Stimulated activated CD4-positive, alpha-beta T cell treated with anti-CD3 and anti-CD28 coated beads, Interleukin-4, amount 100 ng/mL, for 48 hours (primary cell): Measurements from ENCODE around the gene GRK7.
"Not testable (repeated sequence)": the region's sequence is repeated elsewhere in the genome, so short reads cannot be mapped to it uniquely, and the experiment has no call there.

ENCODE experiments used
- DNase-seq, 2 donors: peaks; one replicate each; pipeline ENCODE4 v3.0.0-alpha.2; 2020; ENCODE audit warnings: low read depth in 2 of 2

GRK7 gene

DNA sequence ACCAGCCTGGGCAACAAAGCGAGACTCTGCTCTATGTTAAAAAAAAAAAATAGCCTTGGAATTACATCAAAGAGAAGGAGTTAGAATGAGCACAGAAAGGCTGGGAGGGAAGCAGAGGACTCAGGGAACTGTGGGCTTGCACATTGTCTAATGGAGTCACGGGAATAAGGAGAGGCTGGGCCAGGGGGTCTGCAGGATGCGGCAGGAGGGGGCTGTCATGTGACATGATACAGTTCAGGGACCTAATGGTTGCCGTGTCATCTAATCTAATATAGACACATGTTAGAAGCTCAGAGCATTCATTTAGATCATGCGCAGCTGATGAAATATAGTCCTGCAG lies 32.5 kb downstream of the GRK7 start:
- DNase-seq = no peak

DNA sequence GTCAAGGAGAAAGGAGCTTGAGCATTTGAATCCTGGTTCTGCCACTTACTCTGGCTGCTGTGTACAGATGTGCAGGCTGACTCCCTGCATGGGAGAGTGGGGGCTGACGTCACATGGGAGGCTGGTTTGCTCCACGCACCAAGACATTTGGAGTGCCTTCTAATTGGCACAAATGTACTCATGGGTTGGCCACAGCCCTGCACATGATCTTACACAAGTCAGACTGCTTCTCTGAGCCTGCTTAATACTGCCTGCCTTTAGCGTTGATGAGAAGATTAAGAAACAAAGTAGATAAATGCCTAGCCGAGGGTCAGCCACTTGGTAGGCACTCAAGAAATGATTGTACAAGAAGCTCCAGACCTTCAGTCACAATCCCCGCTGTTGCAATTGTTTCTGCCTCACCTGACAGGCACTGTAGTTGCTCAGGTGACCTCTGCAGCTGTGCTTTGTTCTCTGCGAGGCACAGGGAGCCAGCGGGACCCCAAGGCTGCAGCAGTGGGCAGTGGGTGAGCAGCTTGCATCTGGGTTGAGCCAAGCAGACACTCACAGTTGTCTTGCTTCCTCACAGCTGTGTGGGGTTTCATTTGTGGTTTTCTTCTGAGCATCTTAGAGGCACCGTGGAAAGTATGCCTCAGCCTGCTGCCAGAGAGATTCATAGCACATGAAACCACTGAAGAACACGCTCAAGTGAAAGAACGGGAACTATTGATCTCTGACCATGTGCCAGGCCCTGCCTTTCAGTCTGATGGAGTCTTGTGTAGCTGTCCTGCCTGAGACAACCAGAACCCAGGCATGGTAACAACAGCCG lies 33.1 kb downstream of the GRK7 start:
- peak; percentile 59 to 70 for DNase-seq

DNA sequence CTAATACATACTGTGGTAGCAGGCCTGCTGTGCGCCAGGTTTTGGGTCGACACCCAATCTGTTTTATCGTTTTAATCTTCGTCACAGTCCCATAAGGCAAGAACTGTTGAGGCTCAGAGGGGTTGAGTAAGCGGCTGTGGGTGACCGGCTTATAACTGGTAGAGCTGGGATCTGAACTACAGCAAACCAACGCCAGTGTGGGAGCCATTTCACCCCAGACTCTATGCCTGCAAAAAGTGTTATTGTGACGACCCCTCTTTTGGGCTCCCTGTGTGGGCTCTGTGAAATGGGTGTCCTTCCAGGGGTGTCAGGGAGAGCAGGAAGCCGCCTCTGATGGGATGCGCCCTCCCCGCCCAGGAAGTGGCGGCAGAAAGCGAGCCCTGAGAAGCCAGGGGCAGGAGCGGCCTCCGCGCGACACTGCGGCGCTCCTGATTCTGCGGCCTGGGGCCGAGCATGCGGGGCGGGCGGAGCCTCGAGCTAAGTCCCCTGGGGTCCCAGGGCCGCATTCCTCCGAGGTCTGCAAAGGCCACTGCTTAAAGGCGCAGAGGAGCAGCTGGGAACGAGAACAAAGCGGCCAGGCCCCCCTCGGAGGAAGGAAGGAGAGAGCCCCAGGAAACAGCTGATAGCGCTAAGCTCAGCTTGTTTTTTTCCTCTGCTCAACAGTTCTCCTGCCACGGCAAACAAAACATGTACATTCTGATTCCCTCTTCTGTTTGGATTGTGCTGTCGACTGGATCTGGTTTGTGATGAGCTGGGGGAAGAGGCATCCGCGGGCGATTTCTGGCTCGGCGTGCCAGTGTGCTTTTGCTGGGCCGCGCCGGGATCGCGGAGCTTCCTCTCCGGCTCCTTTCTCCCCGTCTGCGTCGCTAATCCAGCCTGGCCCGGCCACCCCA lies 33.9 kb downstream of the GRK7 start:
- DNase-seq = peak; percentile 27 to 44

DNA sequence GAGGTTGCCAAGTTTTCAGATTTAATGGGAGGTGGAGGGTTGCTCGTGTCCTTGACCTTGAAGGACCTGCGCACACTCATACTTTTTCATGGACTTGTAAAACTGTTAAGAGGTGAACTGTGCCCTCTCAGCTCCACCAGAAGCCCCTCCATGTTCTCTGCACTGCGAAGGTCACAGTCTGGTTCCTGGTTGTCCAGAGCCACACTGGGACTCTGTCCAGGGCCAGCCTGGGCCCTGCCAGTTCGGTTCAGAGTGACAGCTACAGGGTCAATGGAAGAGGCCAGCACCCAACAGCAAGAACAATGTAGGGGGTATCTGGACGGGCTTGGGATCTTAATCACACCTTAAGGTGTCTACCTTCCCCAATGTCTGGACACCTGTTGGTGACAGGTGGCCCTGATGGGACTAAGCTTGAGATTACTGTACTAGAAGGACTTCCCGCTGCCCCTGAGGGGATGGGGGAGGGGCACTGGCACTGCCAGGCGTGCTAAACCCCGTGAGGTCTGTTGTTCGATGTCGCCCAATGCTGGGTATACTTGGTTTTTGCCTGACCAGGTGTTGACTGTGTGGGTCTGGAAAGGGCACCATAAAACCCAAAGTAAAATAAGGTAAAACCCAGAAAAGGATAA lies 34.7 kb downstream of the GRK7 start:
- DNase-seq = no peak

DNA sequence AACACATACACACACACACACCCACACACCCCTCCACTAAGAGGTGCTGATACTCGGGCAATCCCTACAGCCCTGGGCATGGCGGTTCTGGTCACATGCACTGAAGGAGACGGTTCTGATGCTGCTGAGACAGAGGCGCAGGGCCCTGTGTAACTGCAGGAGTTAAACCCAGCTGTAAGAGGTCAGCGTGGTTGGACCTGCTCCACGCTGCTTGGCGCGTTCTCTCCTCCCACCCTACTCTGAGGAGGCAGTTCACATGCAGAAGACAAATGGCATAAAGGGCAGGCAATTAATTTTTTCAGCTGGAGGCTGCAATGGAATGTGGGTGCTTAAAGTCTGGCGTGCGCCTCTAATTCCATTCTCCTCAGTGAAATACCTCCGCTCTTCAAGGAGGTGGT lies 35.2 kb downstream of the GRK7 start:
- no peak for DNase-seq

DNA sequence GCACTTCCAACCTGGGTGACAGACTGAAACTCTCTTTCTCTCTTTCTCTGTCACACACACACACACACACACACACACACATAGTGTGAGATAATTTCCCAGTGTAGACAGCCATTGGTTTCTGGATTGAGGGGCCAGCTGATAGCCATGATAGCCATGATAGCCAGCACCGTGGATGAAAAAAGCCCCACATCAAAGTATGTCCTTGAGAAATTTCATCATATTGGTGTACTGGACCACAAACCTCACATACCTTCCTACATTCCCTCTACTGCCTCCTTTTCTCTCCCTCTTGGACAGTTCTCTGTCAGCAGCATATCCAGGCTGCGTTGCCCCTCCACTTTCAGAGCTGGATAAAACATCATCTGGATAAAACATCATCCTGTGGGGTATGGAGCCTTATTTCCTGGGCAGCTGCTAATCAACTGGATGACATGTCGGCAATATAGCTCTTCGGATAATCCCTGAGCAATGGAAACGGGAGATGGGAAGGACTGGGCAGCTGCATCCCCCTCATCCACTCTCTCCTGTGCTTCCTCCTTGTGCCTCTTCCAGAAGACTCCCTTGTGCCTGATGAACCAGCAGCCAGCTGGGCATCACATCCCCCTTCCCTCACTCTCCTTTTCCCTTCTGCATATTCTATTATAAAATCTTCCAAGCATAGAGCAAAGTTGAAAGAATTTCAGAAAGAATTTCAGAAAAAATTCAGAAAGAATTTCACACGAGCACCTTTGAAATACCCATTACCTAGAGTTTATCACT lies 39.3 kb downstream of the GRK7 start:
- no peak for DNase-seq

DNA sequence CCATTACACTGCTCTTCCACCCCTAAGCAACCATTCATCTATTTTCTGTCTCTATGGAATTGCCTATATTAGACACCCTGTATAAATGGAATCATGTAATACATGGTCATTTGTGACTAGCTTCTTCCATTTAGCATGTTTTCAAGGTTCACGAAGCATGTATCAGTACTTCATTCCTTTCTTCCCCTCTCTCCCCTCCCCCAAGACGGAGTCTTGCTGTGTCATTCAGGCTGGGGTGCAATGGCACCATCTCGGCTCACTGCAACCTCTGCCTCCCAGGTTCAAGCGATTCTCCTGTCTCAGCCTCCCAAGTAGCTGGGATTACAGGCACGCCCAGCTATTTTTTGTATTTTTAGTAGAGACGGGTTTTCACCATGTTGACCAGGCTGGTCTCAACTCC lies 40.3 kb downstream of the GRK7 start:
- not testable (repeated sequence) for DNase-seq

DNA sequence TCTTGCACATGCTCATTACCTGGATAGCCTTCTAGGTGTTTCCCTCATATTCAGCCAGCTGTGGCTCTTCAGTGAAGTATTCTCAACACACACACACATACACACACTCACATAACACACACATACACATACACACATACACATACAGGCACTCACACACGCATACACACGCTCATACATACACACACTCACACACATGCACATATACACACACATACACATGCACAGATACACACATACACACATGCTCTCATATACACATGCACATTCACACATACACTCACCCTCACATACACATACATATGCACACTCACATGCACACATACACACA lies 41.2 kb downstream of the GRK7 start:
- DNase-seq = no peak

DNA sequence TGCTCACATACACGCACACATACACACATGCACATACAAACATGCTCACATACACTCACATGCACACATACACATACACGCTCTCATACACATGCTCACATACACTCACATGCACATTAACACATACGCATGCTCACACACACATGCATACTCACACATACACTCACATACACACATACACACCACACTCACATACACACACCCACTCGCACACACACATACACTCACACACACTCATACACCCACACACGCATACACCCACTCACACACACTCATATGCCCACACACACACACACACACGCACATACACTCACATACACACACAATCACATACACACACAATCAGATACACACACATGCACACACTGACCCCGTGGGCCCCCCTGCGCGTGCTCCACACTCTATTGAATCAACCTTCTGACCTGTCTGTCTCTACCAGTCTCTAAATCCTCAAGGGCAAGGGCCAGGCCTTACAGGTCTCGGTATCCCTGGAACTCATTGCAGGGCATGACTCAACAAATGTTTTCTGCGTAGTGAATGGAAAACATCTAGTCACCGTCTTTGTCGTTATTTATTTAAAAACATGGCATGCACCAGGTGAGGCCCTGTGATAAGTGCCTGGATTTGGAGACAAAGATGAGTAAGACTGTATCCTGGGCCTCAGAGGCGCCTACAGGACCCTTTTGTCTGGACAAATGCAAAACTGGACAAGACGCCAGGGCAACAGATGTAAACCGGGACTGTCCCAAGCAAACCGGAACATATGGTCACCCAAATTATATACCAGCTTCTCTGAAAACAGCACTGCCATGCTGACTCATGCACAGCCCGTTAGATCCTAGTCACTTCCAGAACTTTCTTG lies 41.8 kb downstream of the GRK7 start:
- DNase-seq = no peak

DNA sequence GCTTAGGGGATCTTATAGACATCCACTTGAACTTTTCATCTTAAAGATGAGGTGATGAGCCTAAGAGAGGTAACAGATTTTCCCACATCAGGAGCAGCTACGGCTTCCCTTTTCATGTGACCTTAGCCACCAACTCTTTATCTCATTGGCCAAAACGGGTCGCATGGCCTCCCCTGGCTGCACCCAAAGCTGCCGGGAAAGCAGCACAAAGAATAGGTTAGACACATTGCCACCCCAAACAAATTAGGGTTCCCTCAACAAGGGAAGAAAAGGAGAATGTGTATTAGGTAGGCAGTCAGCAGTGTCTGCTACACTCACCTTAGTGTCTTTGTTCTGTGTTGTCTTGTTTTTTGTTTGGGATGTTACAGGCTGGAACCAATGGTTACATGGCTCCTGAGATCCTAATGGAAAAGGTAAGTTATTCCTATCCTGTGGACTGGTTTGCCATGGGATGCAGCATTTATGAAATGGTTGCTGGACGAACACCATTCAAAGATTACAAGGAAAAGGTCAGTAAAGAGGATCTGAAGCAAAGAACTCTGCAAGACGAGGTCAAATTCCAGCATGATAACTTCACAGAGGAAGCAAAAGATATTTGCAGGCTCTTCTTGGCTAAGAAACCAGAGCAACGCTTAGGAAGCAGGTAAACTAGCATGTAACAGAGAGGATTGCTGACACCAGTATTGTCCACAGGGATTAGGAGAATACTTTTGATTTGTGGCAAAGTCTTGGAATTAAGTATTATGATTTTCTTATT lies 44.2 kb downstream of the GRK7 start:
- no peak for DNase-seq

DNA sequence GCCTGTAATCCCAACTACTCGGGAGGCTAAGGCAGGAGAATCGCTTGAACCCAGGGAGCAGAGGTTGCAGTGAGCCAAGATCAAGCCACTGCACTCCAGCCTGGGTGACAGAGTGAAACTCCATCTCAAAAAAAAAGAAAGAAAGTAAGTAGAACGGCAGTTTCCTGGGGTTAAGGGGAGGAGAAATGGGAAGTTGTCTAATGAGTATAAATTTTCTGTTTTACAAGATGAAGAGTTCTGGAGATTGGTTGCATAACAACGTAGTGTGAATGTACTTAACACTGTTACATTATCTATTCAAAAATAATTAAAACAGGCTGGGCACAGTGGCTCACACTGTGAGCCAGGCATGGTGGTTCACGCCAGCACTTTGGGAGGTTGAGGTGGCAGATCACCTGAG lies 45.4 kb downstream of the GRK7 start:
- DNase-seq = no peak

DNA sequence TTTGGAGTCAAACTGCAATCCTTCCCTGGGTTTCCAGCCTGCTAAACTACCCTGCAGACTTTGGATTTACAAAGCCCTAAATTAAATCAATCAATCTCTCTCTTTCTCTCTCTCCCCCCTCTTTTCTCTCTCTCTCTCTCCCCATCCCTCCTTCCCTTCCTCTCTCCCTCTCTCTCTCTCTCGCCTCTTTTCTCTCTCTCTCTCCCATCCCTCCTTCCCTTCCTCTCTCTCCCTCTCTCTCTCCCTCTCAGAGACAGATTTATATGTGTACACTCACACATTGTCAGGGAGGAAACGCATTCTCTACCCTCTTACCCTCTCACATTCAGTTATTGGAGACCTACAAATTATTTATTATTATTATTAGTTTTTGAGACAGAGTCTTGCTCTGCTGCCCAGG lies 47.0 kb downstream of the GRK7 start:
- DNase-seq = no peak

DNA sequence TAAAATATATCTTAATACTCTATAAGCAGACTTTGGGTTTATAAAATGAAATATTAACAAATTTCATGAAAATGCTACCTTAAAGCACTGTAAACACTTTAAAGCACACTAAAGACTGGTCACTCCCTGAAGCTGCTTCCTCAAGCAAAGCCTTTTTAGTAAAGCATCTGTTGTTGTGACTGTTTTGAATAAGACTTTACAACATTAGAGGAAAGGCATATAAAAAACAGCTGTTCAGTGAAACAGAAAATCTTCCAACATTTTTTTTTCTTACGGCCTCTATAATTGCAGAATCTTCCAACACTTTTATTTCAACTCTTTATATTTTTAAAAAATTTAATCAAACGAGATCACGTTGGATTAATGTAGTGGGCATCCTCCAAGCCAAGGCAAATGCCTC lies 48.1 kb downstream of the GRK7 start:
- no peak for DNase-seq

DNA sequence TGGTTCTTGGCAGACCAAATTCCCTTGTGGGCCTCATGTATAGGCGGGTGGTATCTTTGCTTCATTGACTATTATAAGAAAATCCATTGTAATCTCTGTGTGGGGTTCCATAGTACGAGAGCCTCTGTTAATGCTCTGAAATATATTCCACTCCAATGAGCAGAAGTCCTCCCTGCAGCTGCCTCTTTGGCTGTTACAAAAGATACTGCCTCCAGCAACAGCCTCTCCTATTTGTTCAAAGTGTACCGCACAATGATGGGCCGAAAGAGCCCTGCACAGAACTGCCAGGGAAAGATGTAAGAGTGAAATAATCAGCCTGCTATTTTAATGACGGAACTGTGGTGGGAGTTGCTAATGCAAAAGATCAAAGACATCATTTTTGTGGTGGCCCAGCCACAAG lies 48.9 kb downstream of the GRK7 start:
- no peak for DNase-seq

DNA sequence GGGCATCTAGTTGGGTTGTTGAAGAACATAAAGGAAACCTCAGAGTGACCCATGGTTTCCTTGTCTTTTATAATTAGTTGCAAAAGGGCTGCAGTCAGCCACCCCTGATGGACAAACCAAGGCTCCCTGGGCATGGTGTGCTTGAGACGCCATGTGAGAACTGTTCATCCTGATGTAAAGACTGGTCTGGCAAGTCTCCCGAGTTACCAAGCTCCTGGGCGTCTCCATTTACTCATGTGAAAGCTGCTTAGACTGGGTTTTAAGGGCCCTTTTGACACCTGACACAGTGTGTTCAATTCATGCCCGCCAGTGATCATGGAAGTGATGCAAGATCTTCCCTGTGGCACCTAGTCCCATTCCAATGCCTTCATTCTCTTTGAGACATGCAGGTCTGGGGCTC lies 49.4 kb downstream of the GRK7 start:
- no peak for DNase-seq
